ENCODE measurements around the gene SMYD1.

Gene SMYD1

DNA sequence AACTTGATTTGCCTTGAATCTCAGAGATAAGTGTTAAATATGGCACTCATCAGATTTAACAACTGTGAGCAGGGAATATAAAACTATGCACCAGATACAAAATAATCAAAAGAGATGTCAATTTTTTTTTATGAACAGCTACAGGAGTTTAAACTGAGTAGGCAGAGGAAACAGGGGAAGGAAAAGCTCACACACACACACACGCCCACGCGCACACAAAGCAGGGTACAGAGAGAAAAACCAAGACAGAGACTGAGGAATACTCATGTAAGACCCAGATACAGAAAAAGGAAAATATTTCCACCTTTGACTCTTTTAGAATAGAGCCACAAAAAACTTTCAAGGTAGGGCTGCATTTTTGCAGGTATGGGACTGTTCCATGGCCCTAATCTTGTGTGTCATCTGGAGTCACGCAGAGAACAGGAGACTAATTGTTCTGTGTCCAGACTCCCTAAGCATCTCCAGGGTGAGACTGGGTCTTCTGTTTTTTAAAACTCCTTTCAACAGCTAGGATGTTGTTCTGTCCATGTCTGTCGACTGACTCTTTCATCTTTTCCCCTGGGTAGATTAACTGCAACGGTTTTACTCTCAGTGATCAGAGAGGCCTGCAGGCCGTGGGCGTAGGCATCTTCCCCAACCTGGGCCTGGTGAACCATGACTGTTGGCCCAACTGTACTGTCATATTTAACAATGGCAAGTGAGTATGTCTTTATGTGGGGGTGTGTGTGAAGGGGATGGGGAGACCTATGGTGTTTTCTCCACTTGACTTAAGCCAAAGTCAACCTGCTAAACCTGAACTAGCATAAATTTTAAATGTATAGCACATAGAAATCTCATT lies 23.0 kb downstream of the SMYD1 start:
- DNase-seq = no peak

DNA sequence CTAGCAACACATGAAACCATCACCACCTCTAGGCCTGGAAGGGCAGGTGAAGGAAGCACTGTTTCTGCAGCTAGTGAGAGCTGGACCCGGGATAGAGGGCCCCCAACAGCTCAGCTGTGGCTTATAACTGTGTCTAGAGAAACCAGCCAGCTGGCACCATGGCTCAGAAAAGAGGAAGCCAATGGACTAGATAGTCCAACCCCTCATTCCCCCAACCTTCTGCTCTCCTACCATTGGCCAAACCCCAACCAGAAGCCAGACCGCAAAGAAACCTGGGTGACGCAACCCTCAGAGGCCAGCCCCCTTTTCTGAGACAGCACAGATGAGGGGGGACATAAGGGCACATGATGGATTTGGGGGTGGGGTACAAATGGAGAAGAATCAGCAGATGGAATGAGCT lies 24.3 kb downstream of the SMYD1 start:
- DNase-seq = no peak

DNA sequence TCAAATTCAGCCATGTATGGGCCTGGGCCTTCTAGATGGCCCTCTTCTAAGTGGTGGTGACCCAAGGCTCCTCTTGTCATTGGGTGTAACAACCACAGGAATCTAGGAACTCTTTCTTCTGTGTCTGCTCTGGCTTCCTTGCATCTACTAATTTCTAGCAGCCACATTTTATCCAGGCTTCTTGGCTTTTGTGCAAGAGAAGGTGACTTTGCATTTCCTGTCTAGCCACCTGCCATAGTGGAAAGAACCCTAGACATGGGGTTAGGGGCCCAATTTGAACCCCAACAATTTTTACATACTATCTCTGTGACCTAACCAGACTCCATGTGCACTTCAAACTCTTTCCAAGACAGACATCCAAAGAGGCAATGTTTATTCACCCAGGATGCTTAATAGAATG lies 25.1 kb downstream of the SMYD1 start:
- DNase-seq = no peak

- no peak for DNase-seq
Measured at GRCh38 chr2:88095022-88095421, 27.4 kb downstream of the SMYD1 start.

DNA sequence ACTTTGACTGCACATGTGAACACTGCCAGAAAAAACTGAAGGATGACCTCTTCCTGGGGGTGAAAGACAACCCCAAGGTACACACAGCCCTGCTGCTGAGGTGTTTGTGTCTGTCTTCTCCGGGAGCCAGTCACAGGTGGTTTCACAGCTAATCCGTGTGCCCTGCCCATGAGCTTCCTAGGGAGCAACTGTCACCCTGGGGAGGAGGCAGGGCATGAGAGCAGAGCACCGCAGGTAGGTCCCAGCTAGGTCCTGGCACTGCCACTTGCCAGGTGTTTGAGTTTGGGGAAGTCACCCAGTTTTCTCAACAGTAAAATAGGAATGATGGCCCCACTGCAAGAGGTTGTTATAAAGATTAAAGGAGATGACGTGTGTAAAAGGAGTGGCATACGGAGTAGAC lies 29.1 kb downstream of the SMYD1 start:
- DNase-seq = no peak

GRCh38 chr2:88097192-88097591 lies 29.6 kb downstream of the SMYD1 start:
- DNase-seq = no peak

DNA sequence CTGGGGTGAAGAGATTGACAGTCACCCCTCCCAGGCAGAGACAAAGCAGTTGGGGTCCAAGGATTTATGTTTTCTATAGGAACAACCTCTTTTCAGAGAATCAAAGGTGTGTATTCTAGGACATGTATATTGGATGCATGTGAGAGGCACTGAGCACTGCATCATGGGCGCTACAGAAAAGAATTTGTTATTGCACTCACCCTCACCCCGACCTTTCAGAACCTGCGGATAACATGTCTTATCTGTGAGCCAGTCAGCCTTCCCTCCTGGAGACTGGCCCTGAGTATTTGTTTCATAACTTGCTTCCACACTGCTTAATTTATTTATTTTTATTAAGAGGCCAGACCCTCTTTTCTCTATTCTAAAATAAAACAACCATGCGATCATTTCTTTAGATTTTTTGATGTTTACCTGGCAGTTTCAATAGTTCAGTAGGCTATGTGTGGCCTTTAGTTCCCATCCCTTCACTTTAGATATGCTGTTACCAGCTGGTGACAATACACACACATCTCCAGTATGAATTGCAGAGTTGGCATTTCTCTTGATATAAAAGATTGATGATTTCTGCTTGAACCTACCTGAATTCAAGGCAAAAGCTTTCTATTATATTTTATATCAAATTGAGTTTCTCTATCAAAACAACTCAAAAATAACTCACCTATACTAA lies 30.4 kb downstream of the SMYD1 start:
- no peak for DNase-seq

DNA sequence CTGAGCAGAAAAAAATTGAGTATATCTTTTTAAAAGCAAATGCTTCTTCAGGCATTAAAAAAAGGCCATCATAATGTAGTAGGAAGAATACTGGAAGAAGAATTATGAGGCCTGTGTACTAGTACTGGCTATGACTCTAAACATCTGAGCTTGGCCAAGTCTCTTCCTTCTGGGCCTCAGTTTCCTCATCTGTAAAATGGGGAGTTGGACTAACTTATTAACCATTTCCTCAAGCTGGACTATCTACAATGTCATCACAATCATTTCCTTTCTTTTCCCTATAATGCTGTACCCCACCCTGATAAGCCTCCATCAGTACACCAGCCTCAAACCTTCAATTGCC lies 30.9 kb downstream of the SMYD1 start:
- no peak for DNase-seq

- DNase-seq = no peak
Measured at GRCh38 chr2:88099798-88100488, 32.3 kb downstream of the SMYD1 start.

GRCh38 chr2:88100489-88100858 lies 32.8 kb downstream of the SMYD1 start:
- no peak for DNase-seq

DNA sequence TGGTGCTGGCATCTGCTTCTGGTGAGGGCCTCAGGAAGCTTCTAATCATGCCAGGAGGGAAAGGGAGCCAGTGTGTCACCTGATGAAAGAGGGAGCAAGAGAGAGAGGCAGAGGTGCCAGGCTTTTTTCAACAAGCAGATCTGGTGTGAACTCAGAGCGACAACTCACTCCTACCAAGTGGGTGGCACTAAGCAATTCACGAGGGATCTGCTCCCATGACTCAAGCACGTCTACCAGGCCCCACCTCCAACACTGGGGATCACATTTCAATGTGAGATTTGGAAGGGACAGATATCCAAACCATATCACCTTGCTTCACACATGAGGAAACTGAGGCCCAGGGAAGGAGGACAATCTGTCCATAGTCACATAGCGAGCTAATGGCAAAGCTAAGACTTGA lies 41.2 kb downstream of the SMYD1 start:
- DNase-seq = no peak

DNA sequence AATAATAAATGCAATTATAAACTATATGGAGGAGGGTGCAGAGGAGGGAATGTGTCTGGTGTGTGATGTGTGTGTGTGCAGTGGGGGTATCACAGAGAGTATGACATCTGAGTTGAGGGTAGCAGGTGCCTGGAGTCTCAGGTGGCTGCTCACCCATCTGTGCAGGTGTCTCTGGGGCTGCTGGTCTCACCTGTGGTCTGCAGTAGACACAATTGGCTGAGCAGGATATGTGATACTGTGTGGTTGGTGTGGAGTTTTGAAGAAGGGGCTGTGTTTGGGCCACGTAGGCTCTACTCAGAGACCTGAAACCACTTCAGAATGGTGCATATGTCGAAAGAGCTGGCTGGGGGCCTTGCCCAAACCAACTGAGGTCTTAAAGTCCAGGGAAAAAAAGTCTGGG lies 43.2 kb downstream of the SMYD1 start:
- no peak for DNase-seq

- DNase-seq = no peak
Measured at GRCh38 chr2:88113069-88113468, 45.4 kb downstream of the SMYD1 start.

- DNase-seq = no peak
Measured at GRCh38 chr2:88114889-88115288, 47.3 kb downstream of the SMYD1 start.

- DNase-seq = no peak
Measured at GRCh38 chr2:88115825-88116518, 48.3 kb downstream of the SMYD1 start.

- no peak for DNase-seq
Measured at GRCh38 chr2:88116669-88117432, 49.2 kb downstream of the SMYD1 start.

DNA sequence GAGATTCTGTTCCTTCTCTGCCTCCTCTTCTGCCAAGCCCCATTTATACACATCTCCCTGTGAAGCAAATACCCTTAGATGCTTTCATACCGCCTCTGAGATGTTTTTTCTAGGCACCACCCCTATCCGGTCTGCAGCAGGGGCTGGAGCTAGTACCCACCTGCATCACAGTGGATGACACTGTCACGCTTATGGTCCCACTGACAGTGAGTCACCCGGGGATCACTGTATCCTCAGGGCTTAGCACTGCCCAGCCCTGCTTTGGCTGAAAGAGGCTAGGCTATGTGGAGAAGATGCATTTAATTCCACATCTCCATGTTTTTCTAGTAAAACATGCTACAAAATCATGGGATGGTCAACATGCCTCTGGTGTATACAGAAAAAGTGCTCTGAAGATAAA lies 50.3 kb downstream of the SMYD1 start:
- no peak for DNase-seq

DNA sequence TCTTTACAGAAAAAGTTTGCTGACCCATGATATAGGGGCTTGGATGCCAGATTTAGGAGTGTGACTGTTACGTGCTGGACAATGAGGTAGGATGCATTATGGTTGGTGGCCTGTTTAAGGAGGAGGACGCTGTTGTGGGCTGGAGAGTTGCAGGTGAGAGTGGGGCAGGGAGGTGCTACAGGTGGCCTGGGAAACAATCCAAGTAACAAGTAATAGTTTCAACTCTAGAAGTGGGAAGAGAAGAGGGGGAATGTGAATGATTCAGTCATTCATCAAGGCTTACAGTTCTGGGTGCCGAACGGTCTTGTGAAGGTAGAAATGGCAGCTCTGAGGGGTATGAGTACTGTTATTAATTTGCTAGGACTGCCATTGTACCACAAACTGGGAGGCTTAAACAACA lies 54.1 kb downstream of the SMYD1 start:
- no peak for DNase-seq

GRCh38 chr2:88122141-88122884 lies 54.7 kb downstream of the SMYD1 start:
- no peak for DNase-seq

GRCh38 chr2:88123164-88123974 lies 55.7 kb downstream of the SMYD1 start:
- DNase-seq = no peak
